HCT116 (cell line): ENCODE data around the gene U2AF2. TPM values are rescaled to one million over a fixed set of nuclear protein-coding genes. Genes with fewer than 3 reads are reported as not detected.

ENCODE experiments used
- ATAC-seq: fragments of 200-7000 bp; cut with Tn5 transposase; 2 replicates; pipeline ENCODE4 v1.9.1; 2020; ENCODE audit warnings: mild to moderate bottlenecking, moderate library complexity
- BruUV-seq: library from RNA; stranded (reverse); fragments of 400-500 nt; replicated peaks from 2 replicates; lab custom pipeline; 2021; lab: Mats Ljungman, UMichigan
- CTCF ChIA-PET: fragments of 300-600 bp; sonication (Branson Sonifier 250); formaldehyde crosslinking; loops from one replicate; lab custom pipeline; 2021; ENCODE audit warnings: antibody characterized with exemption; lab: Charles Lee
- POLR2A ChIA-PET: fragments of 300-600, 350-600 bp; sonication (Branson Sonifier 250); formaldehyde crosslinking; loops from one replicate; lab custom pipeline; 2021; ENCODE audit warnings: antibody characterized with exemption; lab: Charles Lee
- RAD21 ChIA-PET, 2 experiments: fragments of 300-600 bp; sonication (Branson Sonifier 250); formaldehyde crosslinking; loops; one replicate each; lab custom pipeline; 2023; ENCODE audit warnings: low total read pairs in 2 of 2; ENCODE audit not compliant: uncharacterized antibody in 2 of 2, unreplicated experiment in 2 of 2, low non-redundant PET in 1 of 2; lab: Charles Lee
- DNase-seq: peaks from one replicate; pipeline ENCODE4 v3.0.0-alpha.2; 2010; ENCODE audit warnings: low read depth, low spot score
- H2AFZ ChIP-seq: fragments of 200-600 bp; shearing (Covaris generic), sonication (generic); 2 replicates; pipeline ENCODE4 v1.6.1; 2017; ENCODE audit warnings: low read depth, mixed run types, mixed read lengths, antibody characterized with exemption, low read length; ENCODE audit not compliant: poor library complexity, severe bottlenecking
- H3K27ac ChIP-seq: 2 replicates; pipeline ENCODE4 v1.5.1; 2012; ENCODE audit warnings: low read depth, low read length
- H3K27me3 ChIP-seq: fragments of 200-600 bp; sonication (generic); 2 replicates; pipeline ENCODE4 v1.6.1; 2016; ENCODE audit warnings: mixed run types, low read length, mixed read lengths; ENCODE audit not compliant: insufficient read depth
- H3K36me3 ChIP-seq, 2 experiments: fragments of 200-500 bp in 1 of 2; fragments of 200-600 bp in 1 of 2; sonication (Bioruptor generic) in 1 of 2; sonication (generic) in 1 of 2; 2 replicates each; pipeline versions ENCODE4 v1.5.1 to v1.6.1; 2014 to 2016; ENCODE audit warnings: low read length in 2 of 2, inconsistent platforms in 1 of 2, mixed read lengths in 1 of 2, mixed run types in 1 of 2; ENCODE audit not compliant: insufficient read depth in 2 of 2, control insufficient read depth in 1 of 2
- H3K4me1 ChIP-seq, 2 experiments: fragments of 200-600 bp in 1 of 2; sonication (generic) in 1 of 2; 2 replicates each; pipeline versions ENCODE4 v1.5.1 to v1.6.1; 2012 to 2017; ENCODE audit warnings: low read length in 2 of 2, inconsistent platforms in 1 of 2, mild to moderate bottlenecking in 1 of 2, mixed read lengths in 1 of 2, mixed run types in 1 of 2, moderate library complexity in 1 of 2; ENCODE audit not compliant: insufficient read depth in 2 of 2, control insufficient read depth in 1 of 2
- H3K4me2 ChIP-seq: fragments of 200-600 bp; sonication (generic); 2 replicates; pipeline ENCODE4 v1.6.1; 2017; ENCODE audit warnings: mixed run types, low read length, mixed read lengths
- H3K4me3 ChIP-seq, 2 experiments: fragments of 200-600 bp in 1 of 2; sonication (generic) in 1 of 2; replicated peaks in 1 of 2; 2 replicates each; pipeline ENCODE4 v1.5.1; 2011 to 2016; ENCODE audit warnings: low read length in 2 of 2, control low read depth in 1 of 2, low read depth in 1 of 2, mild to moderate bottlenecking in 1 of 2, mixed read lengths in 1 of 2, mixed run types in 1 of 2
- H3K79me2 ChIP-seq: fragments of 200-600 bp; sonication (generic); 2 replicates; pipeline ENCODE4 v1.6.1; 2017; ENCODE audit warnings: mild to moderate bottlenecking, mixed run types, low read length, moderate library complexity, mixed read lengths; ENCODE audit not compliant: insufficient read depth
- H3K9ac ChIP-seq: fragments of 200-600 bp; sonication (generic); 2 replicates; pipeline ENCODE4 v1.6.1; 2016; ENCODE audit warnings: low read length, mixed read lengths
- H3K9me2 ChIP-seq: fragments of 200-600 bp; sonication (generic), shearing (Covaris generic); 2 replicates; pipeline ENCODE4 v1.6.1; 2017; ENCODE audit warnings: mixed run types, mild to moderate bottlenecking, moderate library complexity; ENCODE audit not compliant: insufficient read depth
- H3K9me3 ChIP-seq, 2 experiments: fragments of 200-500 bp in 1 of 2; fragments of 200-600 bp in 1 of 2; sonication (Bioruptor generic) in 1 of 2; sonication (generic) in 1 of 2; 2 replicates each; pipeline ENCODE4 v1.6.1; 2014 to 2017; ENCODE audit warnings: low read length in 2 of 2, mixed read lengths in 2 of 2, inconsistent platforms in 1 of 2, low read depth in 1 of 2, mild to moderate bottlenecking in 1 of 2, mixed run types in 1 of 2, moderate library complexity in 1 of 2; ENCODE audit not compliant: control insufficient read depth in 1 of 2, insufficient read depth in 1 of 2
- H4K20me1 ChIP-seq: fragments of 200-600 bp; sonication (generic), shearing (Covaris generic); 2 replicates; pipeline ENCODE4 v1.6.1; 2017; ENCODE audit warnings: mixed run types, mild to moderate bottlenecking, moderate library complexity; ENCODE audit not compliant: insufficient read depth
- CEBPB ChIP-seq: IDR thresholded peaks from 2 replicates; pipeline ENCODE4 v1.6.1; 2012; ENCODE audit warnings: low read depth
- ELF1 ChIP-seq: IDR thresholded peaks from 2 replicates; pipeline ENCODE4 v1.6.1; 2012; ENCODE audit warnings: low read depth, borderline replicate concordance
- EZH2 ChIP-seq: fragments of 200-600 bp; sonication (generic); IDR thresholded peaks from 2 replicates; pipeline ENCODE4 v1.6.1; 2017; ENCODE audit warnings: antibody characterized with exemption, mixed run types
- EZH2phosphoT487 ChIP-seq: fragments of 200-600 bp; IDR thresholded peaks from 2 replicates; pipeline ENCODE4 v1.6.1; 2018; ENCODE audit warnings: antibody characterized with exemption, borderline replicate concordance
- FOSL1 ChIP-seq: IDR thresholded peaks from 2 replicates; pipeline ENCODE4 v1.6.1; 2012; ENCODE audit warnings: low read depth
- JUND ChIP-seq: IDR thresholded peaks from 2 replicates; pipeline ENCODE4 v1.6.1; 2012
- POLR2A ChIP-seq: IDR thresholded peaks from 2 replicates; pipeline ENCODE4 v1.7.0; 2011; ENCODE audit warnings: borderline replicate concordance; ENCODE audit not compliant: insufficient read depth, insufficient read length; ENCODE audit errors: extremely low read depth
- POLR2AphosphoS5 ChIP-seq: IDR thresholded peaks from 2 replicates; pipeline ENCODE4 v1.6.1; 2011; ENCODE audit warnings: mild to moderate bottlenecking, low read depth, low read length, moderate library complexity
- RAD21 ChIP-seq: IDR thresholded peaks from 2 replicates; pipeline ENCODE4 v1.6.1; 2012; ENCODE audit warnings: low read depth, mild to moderate bottlenecking
- SP1 ChIP-seq: IDR thresholded peaks from 2 replicates; pipeline ENCODE4 v1.6.1; 2012; ENCODE audit warnings: low read depth
- SRF ChIP-seq: IDR thresholded peaks from 2 replicates; pipeline ENCODE4 v1.6.1; 2012; ENCODE audit warnings: low read depth
- TCF7L2 ChIP-seq: IDR thresholded peaks from 2 replicates; pipeline ENCODE4 v1.7.0; 2011; ENCODE audit warnings: borderline replicate concordance, inconsistent platforms; ENCODE audit not compliant: insufficient read depth, insufficient read length; ENCODE audit errors: extremely low read depth
- YY1 ChIP-seq: IDR thresholded peaks from 2 replicates; pipeline ENCODE4 v1.6.1; 2011; ENCODE audit warnings: low read length, low read depth, moderate library complexity, mild to moderate bottlenecking; ENCODE audit not compliant: insufficient replicate concordance; ENCODE audit errors: extremely low read depth
- ZNF274 ChIP-seq: fragments of 200-500 bp; sonication (Bioruptor generic); IDR thresholded peaks from 2 replicates; pipeline ENCODE4 v1.6.1; 2014; ENCODE audit warnings: mild to moderate bottlenecking, low read depth, low read length, inconsistent platforms
- intact Hi-C: fragments of 100-400 bp; cut with micrococcal nuclease; formaldehyde crosslinking; loops from 2 replicates; pipeline ENCODE4 v1.10.0; 2022
- total RNA-seq: library from RNA; stranded (reverse); gene quantifications from one replicate; pipeline ENCODE4 v1.2.1, GENCODE V29; 2021; ENCODE audit not compliant: unreplicated experiment
- TF ChIP-seq, protein P1 (sequence below): IDR thresholded peaks from 2 replicates; pipeline ENCODE4 v1.6.1; 2011; ENCODE audit warnings: mild to moderate bottlenecking, low read length, moderate library complexity; ENCODE audit not compliant: insufficient replicate concordance; ENCODE audit errors: extremely low read depth
- TF ChIP-seq, protein P2 (sequence below): IDR thresholded peaks from 2 replicates; pipeline ENCODE4 v1.6.1; 2012

U2AF2 gene
- total RNA-seq, 1 experiment from 2014 or later: 259 TPM

DNA sequence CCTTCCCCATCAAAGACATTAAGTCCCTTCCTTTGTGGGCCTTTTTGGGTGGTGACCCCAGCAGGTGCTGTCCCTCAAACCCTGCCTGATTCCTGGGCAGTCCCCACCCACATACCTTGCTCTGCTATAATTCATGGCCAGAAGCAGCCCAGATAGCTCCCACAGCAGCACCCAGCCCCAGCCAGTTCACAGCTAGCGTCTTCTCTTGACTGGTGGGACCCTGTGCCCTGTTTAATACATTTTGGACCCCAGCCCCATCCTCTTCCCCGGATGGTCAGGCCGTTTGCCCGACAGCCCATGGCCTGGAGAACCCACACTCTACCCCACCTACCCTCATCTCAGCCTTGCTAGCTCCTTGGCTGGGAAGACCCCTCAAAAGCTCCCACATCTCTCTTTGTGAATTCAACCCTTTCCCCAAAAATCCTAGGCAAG, 4.7 kb upstream of the U2AF2 start:
- POLR2A ChIA-PET: no interaction called here
- Histone ChIP-seq H3K9me3 (no peaks in the 10 kb centered on the region), H3K4me2 (no peak overlapping the region), H3K9ac (no peak overlapping the region), H3K36me3 (peaks cover 6% of the 10 kb centered on the region in 2 experiments; a peak in 3 of 4 replicates), H3K79me2 (peaks cover 6% of the 10 kb centered on the region), H2AFZ (no peak overlapping the region), H4K20me1 (no peaks in the 10 kb centered on the region), H3K9me2 (no peaks in the 10 kb centered on the region), H3K4me1 (peaks cover 6 to 12% of the 10 kb centered on the region in 2 experiments; a peak in 3 of 4 replicates), H3K27ac (no peak overlapping the region), H3K4me3 (no peak overlapping the region), H3K27me3 (no peaks in the 10 kb centered on the region)
- no TSS peak for BruUV-seq
- ATAC-seq (no peak), DNase-seq (no peak)
- intact Hi-C loops: no loop called here
- CTCF ChIA-PET: no interaction called here
- RAD21 ChIA-PET: no interaction called here
- no peak for TF ChIP-seq POLR2A
- TF ChIP-seq POLR2AphosphoS5: no peak
- no peak for TF ChIP-seq EZH2phosphoT487
- no peak for TF ChIP-seq RAD21
- TF ChIP-seq ELF1: no peak
- TF ChIP-seq FOSL1: no peak

DNA sequence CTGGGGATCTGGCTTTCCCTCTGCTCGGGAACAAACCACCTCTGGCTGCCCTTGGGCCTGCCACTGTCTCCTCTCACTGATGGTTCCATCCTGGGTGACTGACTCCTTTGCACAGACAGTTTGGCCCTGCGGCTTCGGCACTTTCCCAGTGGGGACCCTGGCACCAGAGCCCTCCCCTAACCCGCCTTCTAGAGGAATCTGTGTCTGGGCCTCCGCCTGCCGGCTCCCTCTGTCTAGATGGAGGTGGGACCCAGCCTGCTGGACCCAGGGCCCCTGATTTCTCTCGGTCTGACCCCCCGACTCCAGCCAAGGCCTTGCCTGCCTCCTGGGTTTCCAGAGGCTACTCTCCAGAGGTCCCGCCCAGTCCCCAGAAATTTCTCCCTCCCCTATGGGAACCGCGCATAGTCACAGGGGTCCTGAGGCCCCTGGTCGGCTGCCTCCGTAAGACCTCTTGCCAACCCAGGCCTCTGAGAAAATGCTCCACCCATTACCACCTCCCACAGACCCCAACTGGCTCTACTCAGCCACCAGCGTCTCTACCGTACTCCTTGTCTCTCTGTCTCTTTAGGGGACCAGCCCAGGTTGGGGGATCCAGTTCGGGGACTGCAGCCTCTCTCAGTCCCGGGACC, 4.1 kb upstream of the U2AF2 start:
- ChIA-PET CTCF (no interaction called here), POLR2A (no interaction called here), RAD21 (no interaction called here)
- TF ChIP-seq CEBPB (no peak), YY1 (no peak), TCF7L2 (no peak), SP1 (no peak), ZNF274 (no peak), SRF (no peak), EZH2 (no peak), JUND (no peak)
- TF ChIP-seq, protein P1, sequence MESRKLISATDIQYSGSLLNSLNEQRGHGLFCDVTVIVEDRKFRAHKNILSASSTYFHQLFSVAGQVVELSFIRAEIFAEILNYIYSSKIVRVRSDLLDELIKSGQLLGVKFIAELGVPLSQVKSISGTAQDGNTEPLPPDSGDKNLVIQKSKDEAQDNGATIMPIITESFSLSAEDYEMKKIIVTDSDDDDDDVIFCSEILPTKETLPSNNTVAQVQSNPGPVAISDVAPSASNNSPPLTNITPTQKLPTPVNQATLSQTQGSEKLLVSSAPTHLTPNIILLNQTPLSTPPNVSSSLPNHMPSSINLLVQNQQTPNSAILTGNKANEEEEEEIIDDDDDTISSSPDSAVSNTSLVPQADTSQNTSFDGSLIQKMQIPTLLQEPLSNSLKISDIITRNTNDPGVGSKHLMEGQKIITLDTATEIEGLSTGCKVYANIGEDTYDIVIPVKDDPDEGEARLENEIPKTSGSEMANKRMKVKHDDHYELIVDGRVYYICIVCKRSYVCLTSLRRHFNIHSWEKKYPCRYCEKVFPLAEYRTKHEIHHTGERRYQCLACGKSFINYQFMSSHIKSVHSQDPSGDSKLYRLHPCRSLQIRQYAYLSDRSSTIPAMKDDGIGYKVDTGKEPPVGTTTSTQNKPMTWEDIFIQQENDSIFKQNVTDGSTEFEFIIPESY: no peak
- TF ChIP-seq, protein P2, sequence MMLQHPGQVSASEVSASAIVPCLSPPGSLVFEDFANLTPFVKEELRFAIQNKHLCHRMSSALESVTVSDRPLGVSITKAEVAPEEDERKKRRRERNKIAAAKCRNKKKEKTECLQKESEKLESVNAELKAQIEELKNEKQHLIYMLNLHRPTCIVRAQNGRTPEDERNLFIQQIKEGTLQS: no peak

More for the DNA sequence above, 4.1 kb upstream of the U2AF2 start:
- H3K9ac ChIP-seq: no peak overlapping the region
- intact Hi-C loops: no loop called here
- H3K9me3 ChIP-seq: no peaks in the 10 kb centered on the region
- H4K20me1 ChIP-seq: no peaks in the 10 kb centered on the region
- H3K4me1 ChIP-seq: peaks cover 6 to 10% of the 10 kb centered on the region in 2 experiments; a peak in 3 of 4 replicates
- DNase-seq: no peak
- peaks cover 6% of the 10 kb centered on the region for H3K79me2 ChIP-seq
- ATAC-seq: no peak
- no TSS peak for BruUV-seq
- H3K27ac ChIP-seq: no peak overlapping the region
- no peak overlapping the region for H3K4me2 ChIP-seq
- no peak overlapping the region for H2AFZ ChIP-seq
- peaks cover under 1% of the 10 kb centered on the region in 2 experiments; a peak in 2 of 4 replicates for H3K36me3 ChIP-seq
- no peaks in the 10 kb centered on the region for H3K9me2 ChIP-seq
- H3K4me3 ChIP-seq: no peak overlapping the region
- H3K27me3 ChIP-seq: no peaks in the 10 kb centered on the region
